HG03139 (cell line): ENCODE measurements around the gene DCUN1D3.
"Not testable (repeated sequence)": the region's sequence is repeated elsewhere in the genome, so short reads cannot be mapped to it uniquely, and the experiment has no call there.

Experiments
- ATAC-seq: cut with Tn5 transposase; IDR thresholded peaks from one replicate; pipeline ENCODE4 v1.9.1; 2021; ENCODE audit not compliant: unreplicated experiment

Gene DCUN1D3

GRCh38 chr16:20900299-20901067 lies at the start of gene DCUN1D3, which contains the start of gene LYRM1:
TSS of gene DCUN1D3 (minus strand) at chr16:20900358. CDS start at chr16:20862538, 37,820 bp downstream.
TSS of gene LYRM1 (plus strand) at chr16:20900771. CDS start at chr16:20915556, 14,785 bp downstream.
- peak; percentile 65 for ATAC-seq

GRCh38 chr16:20949660-20950059 lies 49.5 kb upstream of the DCUN1D3 start:
- no peak for ATAC-seq

- ATAC-seq = no peak
These were observed 48.3 kb upstream of the DCUN1D3 start for GRCh38 chr16:20948444-20948843.

GRCh38 chr16:20946015-20946629 lies 46.0 kb upstream of the DCUN1D3 start:
- ATAC-seq = no peak

- ATAC-seq = not testable (repeated sequence)
These were observed 45.4 kb upstream of the DCUN1D3 start for GRCh38 chr16:20945575-20945875.

GRCh38 chr16:20944861-20945574 lies 44.9 kb upstream of the DCUN1D3 start:
- no peak for ATAC-seq

GRCh38 chr16:20942256-20942655 lies 42.1 kb upstream of the DCUN1D3 start:
- ATAC-seq = no peak

- ATAC-seq = no peak
These were observed 41.4 kb upstream of the DCUN1D3 start for GRCh38 chr16:20941636-20941926.

- ATAC-seq = no peak
These were observed 40.9 kb upstream of the DCUN1D3 start for GRCh38 chr16:20940871-20941635.

- no peak for ATAC-seq
These were observed 39.5 kb upstream of the DCUN1D3 start for GRCh38 chr16:20939611-20940010.

- ATAC-seq = no peak
These were observed 38.3 kb upstream of the DCUN1D3 start for GRCh38 chr16:20938426-20938825.

GRCh38 chr16:20937736-20938135 lies 37.6 kb upstream of the DCUN1D3 start:
- no peak for ATAC-seq

- ATAC-seq = no peak
These were observed 33.4 kb upstream of the DCUN1D3 start for GRCh38 chr16:20933589-20933988.

GRCh38 chr16:20931066-20931600 lies 31.0 kb upstream of the DCUN1D3 start:
- ATAC-seq = no peak

GRCh38 chr16:20930365-20930690 lies 30.2 kb upstream of the DCUN1D3 start:
- ATAC-seq = no peak

GRCh38 chr16:20929676-20930364 lies 29.7 kb upstream of the DCUN1D3 start:
- not testable (repeated sequence) for ATAC-seq

- no peak for ATAC-seq
These were observed 28.7 kb upstream of the DCUN1D3 start for GRCh38 chr16:20928774-20929411.

- ATAC-seq = no peak
These were observed 25.6 kb upstream of the DCUN1D3 start for GRCh38 chr16:20925751-20926150.

GRCh38 chr16:20923876-20924275 lies 23.7 kb upstream of the DCUN1D3 start:
- no peak for ATAC-seq

GRCh38 chr16:20920799-20921198 lies 20.6 kb upstream of the DCUN1D3 start:
- ATAC-seq = no peak
